BJ (cell line): Measurements from ENCODE around the gene ZBTB48. TPM values are rescaled to one million over a fixed set of nuclear protein-coding genes. Genes with fewer than 3 reads are reported as not detected.

ENCODE experiments used
- CTCF ChIA-PET: fragments of 350-600 bp; formaldehyde crosslinking; extraction: SDS; loops from one replicate; lab custom pipeline; 2021; ENCODE audit warnings: antibody characterized with exemption, inconsistent platforms; lab: Yijun Ruan, JAX
- POLR2A ChIA-PET: fragments of 300-600 bp; sonication (Branson Sonifier 250); formaldehyde crosslinking; extraction: SDS; loops from one replicate; lab custom pipeline; 2021; ENCODE audit warnings: antibody characterized with exemption; lab: Charles Lee
- DNase-seq: peaks from one replicate; pipeline ENCODE4 v3.0.0-alpha.2; 2011; ENCODE audit warnings: low read depth
- H3K27me3 ChIP-seq: 2 replicates; pipeline ENCODE4 v1.6.0; 2011; ENCODE audit warnings: low read length; ENCODE audit not compliant: control insufficient read depth, insufficient read depth
- H3K36me3 ChIP-seq: 2 replicates; pipeline ENCODE4 v1.5.1; 2011; ENCODE audit warnings: low read length; ENCODE audit not compliant: control insufficient read depth, insufficient read depth
- H3K4me3 ChIP-seq: 2 replicates; pipeline ENCODE4 v1.5.1; 2011; ENCODE audit warnings: low read depth, mild to moderate bottlenecking, control low read depth, low read length
- polyA plus RNA-seq: library from polyadenylated mRNA; depleted of rRNA; stranded (reverse); fragments of >200 nt; gene quantifications from 2 replicates; pipeline ENCODE4 v1.2.3, GENCODE V29; 2011
- TF ChIP-seq, protein P1 (sequence below): IDR thresholded peaks from 2 replicates; pipeline ENCODE4 v1.5.1; 2011; ENCODE audit warnings: low read depth, mild to moderate bottlenecking, control low read depth, inconsistent platforms, low read length, moderate library complexity; ENCODE audit not compliant: insufficient read depth

The ZBTB48 gene
- polyA plus RNA-seq, 1 experiment: 14.0 TPM

DNA sequence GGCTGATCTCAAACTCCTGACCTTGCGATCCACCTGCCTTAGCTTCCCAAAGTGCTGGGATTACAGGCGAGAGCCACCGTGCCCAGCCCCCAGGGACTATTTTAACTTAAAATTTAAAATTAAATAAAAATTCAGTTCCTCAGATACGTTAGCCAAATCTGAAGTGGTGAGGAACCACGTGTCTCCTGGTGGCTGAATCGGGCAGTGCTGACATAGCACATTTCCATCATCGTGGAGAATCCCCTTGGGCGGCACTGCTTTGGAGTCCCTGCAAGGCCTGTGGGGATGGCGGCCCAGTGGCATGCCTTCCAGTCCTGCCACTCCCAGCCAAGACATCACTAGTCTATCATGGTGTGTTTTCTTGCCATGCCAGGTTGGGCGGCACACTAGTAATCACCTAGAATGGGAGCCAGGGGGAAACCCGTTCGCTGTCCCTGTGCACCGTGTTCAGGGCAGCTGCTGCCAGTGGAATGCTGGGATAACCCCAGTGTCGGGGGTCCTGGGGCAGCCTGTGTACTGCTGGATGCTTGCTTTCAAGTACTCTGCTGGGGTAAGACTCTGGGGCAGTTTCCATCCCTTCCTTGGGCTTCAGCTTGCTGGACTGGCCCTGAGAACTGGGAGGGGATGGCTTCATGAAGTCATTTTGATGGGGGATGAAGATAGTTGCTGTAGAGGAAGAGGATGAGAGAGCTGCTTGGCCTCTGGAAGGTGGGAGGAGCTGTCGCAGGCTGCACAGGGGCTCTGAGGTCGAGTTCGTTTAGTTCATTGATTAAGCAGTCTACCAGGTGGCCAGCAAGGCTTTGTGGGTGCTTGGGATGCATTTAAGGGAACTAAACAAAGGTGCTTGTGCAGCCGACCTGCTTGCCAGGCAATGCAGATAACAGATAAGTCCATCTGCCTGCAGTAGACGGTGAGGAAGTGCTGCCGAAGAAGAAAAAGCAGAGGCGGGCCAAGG lies 4.6 kb downstream of the ZBTB48 start:
- no peak for DNase-seq

DNA sequence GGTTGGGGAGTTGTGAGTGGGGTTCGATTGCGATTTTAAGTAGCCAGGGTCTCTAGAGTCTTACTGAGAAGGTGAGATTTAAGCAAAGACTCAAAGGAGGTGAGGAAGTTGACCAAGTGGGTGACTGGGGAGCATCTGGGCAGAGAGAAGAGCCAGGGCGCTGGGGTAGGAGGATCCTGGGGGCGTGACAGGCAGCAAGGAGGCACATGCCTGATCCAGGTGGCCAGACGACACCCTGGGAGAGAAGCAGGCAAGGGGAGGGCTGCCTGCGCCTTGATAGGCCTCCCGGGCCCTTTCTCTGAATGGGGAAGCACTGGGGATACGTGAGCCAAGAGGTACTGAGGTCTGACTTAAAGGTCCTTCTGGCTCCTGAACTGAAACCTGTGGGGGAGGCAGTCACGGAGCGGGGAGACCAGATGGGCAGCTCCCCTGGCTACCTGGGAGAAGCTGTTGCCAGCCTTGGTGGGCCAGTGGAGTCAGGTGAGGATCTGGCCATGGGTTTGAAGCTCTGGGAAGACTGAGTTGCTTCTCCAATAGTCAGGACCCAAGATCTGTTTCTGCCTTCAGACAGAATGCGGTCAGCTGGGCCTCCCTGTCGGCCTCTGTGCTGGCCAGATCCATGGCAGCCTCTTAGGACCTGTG lies 5.4 kb downstream of the ZBTB48 start:
- CTCF ChIA-PET: no interaction called here

More for the DNA sequence above, 4.6 kb downstream of the ZBTB48 start:
- TF ChIP-seq, protein P1, sequence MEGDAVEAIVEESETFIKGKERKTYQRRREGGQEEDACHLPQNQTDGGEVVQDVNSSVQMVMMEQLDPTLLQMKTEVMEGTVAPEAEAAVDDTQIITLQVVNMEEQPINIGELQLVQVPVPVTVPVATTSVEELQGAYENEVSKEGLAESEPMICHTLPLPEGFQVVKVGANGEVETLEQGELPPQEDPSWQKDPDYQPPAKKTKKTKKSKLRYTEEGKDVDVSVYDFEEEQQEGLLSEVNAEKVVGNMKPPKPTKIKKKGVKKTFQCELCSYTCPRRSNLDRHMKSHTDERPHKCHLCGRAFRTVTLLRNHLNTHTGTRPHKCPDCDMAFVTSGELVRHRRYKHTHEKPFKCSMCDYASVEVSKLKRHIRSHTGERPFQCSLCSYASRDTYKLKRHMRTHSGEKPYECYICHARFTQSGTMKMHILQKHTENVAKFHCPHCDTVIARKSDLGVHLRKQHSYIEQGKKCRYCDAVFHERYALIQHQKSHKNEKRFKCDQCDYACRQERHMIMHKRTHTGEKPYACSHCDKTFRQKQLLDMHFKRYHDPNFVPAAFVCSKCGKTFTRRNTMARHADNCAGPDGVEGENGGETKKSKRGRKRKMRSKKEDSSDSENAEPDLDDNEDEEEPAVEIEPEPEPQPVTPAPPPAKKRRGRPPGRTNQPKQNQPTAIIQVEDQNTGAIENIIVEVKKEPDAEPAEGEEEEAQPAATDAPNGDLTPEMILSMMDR: peak; percentile 11; the same call in 1 of the 2 replicates
- CTCF ChIA-PET: interaction anchor here (0.6 kb wide), 1 partner anchor 37 kb away, joined by 3 read pairs; no protein-coding TSS in a partner anchor
- Histone ChIP-seq H3K36me3 (peaks cover 18% of the 10 kb centered on the region), H3K4me3 (no peak overlapping the region), H3K27me3 (no peaks in the 10 kb centered on the region)
- POLR2A ChIA-PET: interaction anchor here (0.6 kb wide), 1 partner anchor 42 kb away, joined by 5 read pairs; no protein-coding TSS in a partner anchor

DNA sequence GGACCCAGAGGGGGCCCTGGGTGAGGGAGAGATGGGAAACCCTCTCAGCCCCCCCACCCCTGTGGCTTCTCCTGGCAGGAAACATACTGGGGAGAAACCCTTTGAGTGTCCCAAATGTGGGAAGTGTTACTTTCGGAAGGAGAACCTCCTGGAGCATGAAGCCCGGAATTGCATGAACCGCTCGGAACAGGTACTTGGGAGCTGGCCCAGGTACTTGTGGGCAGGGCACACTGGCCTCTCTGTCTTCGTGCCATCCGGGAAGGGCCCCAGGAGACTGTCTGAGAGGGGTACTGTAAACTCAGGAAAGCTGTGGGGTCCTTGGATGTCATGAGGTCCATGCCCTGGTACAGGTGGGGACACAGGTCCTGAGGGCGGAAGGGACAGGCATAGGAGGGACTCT lies 6.0 kb downstream of the ZBTB48 start:
- Histone ChIP-seq H3K27me3 (no peaks in the 10 kb centered on the region), H3K36me3 (peaks cover 18% of the 10 kb centered on the region), H3K4me3 (no peak overlapping the region)
- ChIA-PET POLR2A (no interaction called here), CTCF (no interaction called here)
- no peak for DNase-seq
- TF ChIP-seq, protein P1: no peak

More for the DNA sequence above, 5.4 kb downstream of the ZBTB48 start:
- Histone ChIP-seq H3K4me3 (no peak overlapping the region), H3K36me3 (peaks cover 18% of the 10 kb centered on the region), H3K27me3 (no peaks in the 10 kb centered on the region)
- POLR2A ChIA-PET: interaction anchor here (0.6 kb wide), 1 partner anchor 19 kb away, joined by 3 read pairs; no protein-coding TSS in a partner anchor
- TF ChIP-seq, protein P1: no peak
- DNase-seq: no peak

DNA sequence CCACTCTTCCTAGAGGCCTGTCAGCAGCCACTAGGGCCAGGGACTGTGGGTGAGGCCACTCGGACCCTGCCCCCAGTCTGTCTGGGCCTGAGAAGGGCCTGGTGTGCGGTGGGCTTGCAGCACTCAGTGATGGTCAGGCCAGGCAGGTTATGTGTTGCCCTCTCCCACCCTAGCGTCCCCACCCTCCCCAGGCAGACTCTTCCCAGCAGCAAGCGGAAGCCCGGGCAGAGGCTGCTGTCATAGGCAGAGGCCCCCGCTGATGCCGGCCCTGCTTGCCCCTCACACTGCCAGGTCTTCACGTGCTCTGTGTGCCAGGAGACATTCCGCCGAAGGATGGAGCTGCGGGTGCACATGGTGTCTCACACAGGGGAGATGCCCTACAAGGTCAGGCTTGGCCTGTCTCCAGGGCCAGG lies 6.6 kb downstream of the ZBTB48 start:
- Histone ChIP-seq H3K36me3 (peaks cover 19% of the 10 kb centered on the region), H3K4me3 (no peak overlapping the region), H3K27me3 (no peaks in the 10 kb centered on the region)
- CTCF ChIA-PET: no interaction called here
- TF ChIP-seq, protein P1: no peak
- no peak for DNase-seq
- POLR2A ChIA-PET: no interaction called here
